Measurements from ENCODE around the gene WFDC2.

The WFDC2 gene

DNA sequence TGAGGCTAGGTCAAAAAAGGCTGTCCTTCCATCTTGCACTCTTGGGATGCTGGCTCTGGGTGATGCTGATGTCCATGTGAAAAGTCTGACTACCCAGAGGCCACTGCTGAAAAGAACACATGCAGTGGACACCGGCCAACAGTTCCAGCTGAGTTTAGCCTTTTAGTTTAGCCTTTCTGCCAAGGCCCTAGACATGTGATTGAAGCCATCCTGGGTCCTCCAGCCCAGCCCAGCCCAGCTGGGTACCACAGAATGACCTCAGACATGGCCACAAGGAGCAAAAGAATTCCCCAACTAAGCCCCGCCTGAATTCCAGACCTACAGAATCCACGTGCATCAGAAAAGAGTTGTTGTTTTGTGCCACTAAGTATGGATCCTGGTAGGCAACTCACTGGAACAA lies 36.2 kb upstream of the WFDC2 start:
- Histone ChIP-seq H4K91ac (ENCODE audit: low read depth, low read length, poor library complexity) (no peak overlapping the region), H4K8ac (ENCODE audit: low read depth, low read length) (no peak overlapping the region), H3K4me2 (ENCODE audit: insufficient read depth, low read length, poor library complexity, severe bottlenecking) (no peak overlapping the region), H3K9me3 (replicated peaks in 1 of 2; ENCODE audit: control insufficient read depth in 2 of 2, insufficient read depth in 1 of 2, low read depth in 1 of 2, low read length in 2 of 2) (no peaks in the 10 kb centered on the region), H3K27ac (replicated peaks; ENCODE audit: low read length) (no peak overlapping the region), H3K4me1 (ENCODE audit: control insufficient read depth in 2 of 2, insufficient read depth in 1 of 2, low read depth in 1 of 2, low read length in 2 of 2) (peaks cover 0 to 1% of the 10 kb centered on the region in 2 donors), H3K23ac (ENCODE audit: low read depth, low read length, poor library complexity) (no peak overlapping the region), H2AK5ac (ENCODE audit: low read depth, low read length) (no peak overlapping the region), H2AFZ (ENCODE audit: low read length) (no peak overlapping the region), H3K4ac (ENCODE audit: low read length) (no peak overlapping the region), H3K14ac (ENCODE audit: low read length) (no peak overlapping the region), H3K4me3 (ENCODE audit: low read length in 2 of 2) (no peak overlapping the region), H2BK12ac (ENCODE audit: low read length) (no peak overlapping the region), H2BK5ac (ENCODE audit: low read length) (no peak overlapping the region), H3K27me3 (ENCODE audit: control insufficient read depth in 3 of 3, insufficient read depth in 3 of 3, low read depth in 1 of 3, low read length in 3 of 3) (no peaks in the 10 kb centered on the region), H2BK15ac (ENCODE audit: low read length) (no peak overlapping the region), H3K9ac (ENCODE audit: low read depth, low read length, poor library complexity) (no peak overlapping the region), H2BK120ac (ENCODE audit: low read depth, low read length) (no peak overlapping the region), H3K79me1 (ENCODE audit: low read depth, low read length) (no peaks in the 10 kb centered on the region), H3K36me3 (replicated peaks in 1 of 2; ENCODE audit: control insufficient read depth in 2 of 2, insufficient read depth in 2 of 2, low read length in 2 of 2) (peaks cover 0 to under 1% of the 10 kb centered on the region in 2 donors), H3K18ac (ENCODE audit: low read length) (no peak overlapping the region)
- no CpG with 5 or more reads among the region's 3 CpGs for WGBS, 2 donors (ENCODE audit: extremely low coverage in 2 of 2, insufficient read length in 2 of 2, insufficient replicate concordance in 1 of 2)
- DNase-seq (ENCODE audit: low spot score): no peak

DNA sequence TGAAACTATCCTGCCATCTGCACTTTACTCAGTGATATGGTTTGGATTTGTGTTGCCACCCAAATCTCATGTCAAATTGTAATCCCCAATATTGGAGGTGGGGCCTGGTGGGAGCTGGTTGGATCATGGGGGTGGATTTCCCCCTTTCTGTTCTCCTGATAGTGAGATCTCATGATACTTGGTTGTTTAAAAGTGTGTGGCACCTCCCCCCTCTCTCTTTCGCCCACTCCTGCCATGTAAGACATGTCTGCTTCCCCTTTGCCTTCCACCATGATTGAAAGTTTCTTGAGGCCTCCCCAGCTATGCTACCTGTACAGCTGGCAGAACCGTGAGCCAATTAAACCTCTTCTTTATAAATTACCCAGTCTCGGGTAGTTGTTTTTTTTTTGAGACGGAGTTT lies 35.6 kb upstream of the WFDC2 start:
- Histone ChIP-seq H2BK12ac (ENCODE audit: low read length) (no peak overlapping the region), H3K18ac (ENCODE audit: low read length) (no peak overlapping the region), H3K79me1 (ENCODE audit: low read depth, low read length) (no peaks in the 10 kb centered on the region), H3K4me2 (ENCODE audit: insufficient read depth, low read length, poor library complexity, severe bottlenecking) (no peak overlapping the region), H2AK5ac (ENCODE audit: low read depth, low read length) (no peak overlapping the region), H4K91ac (ENCODE audit: low read depth, low read length, poor library complexity) (no peak overlapping the region), H3K4me3 (ENCODE audit: low read length in 2 of 2) (no peak overlapping the region), H3K9me3 (replicated peaks in 1 of 2; ENCODE audit: control insufficient read depth in 2 of 2, insufficient read depth in 1 of 2, low read depth in 1 of 2, low read length in 2 of 2) (no peaks in the 10 kb centered on the region), H2BK15ac (ENCODE audit: low read length) (no peak overlapping the region), H2AFZ (ENCODE audit: low read length) (no peak overlapping the region), H2BK120ac (ENCODE audit: low read depth, low read length) (no peak overlapping the region), H3K27ac (replicated peaks; ENCODE audit: low read length) (no peak overlapping the region), H3K9ac (ENCODE audit: low read depth, low read length, poor library complexity) (no peak overlapping the region), H3K4me1 (ENCODE audit: control insufficient read depth in 2 of 2, insufficient read depth in 1 of 2, low read depth in 1 of 2, low read length in 2 of 2) (peaks cover 0 to 1% of the 10 kb centered on the region in 2 donors), H3K23ac (ENCODE audit: low read depth, low read length, poor library complexity) (no peak overlapping the region), H3K4ac (ENCODE audit: low read length) (no peak overlapping the region), H3K27me3 (ENCODE audit: control insufficient read depth in 3 of 3, insufficient read depth in 3 of 3, low read depth in 1 of 3, low read length in 3 of 3) (no peaks in the 10 kb centered on the region), H3K14ac (ENCODE audit: low read length) (no peak overlapping the region), H2BK5ac (ENCODE audit: low read length) (no peak overlapping the region), H4K8ac (ENCODE audit: low read depth, low read length) (no peak overlapping the region), H3K36me3 (replicated peaks in 1 of 2; ENCODE audit: control insufficient read depth in 2 of 2, insufficient read depth in 2 of 2, low read length in 2 of 2) (no peaks in the 10 kb centered on the region)
- no CpG with 5 or more reads among the region's 4 CpGs for WGBS, 2 donors (ENCODE audit: extremely low coverage in 2 of 2, insufficient read length in 2 of 2, insufficient replicate concordance in 1 of 2)
- DNase-seq (ENCODE audit: low spot score): no peak

DNA sequence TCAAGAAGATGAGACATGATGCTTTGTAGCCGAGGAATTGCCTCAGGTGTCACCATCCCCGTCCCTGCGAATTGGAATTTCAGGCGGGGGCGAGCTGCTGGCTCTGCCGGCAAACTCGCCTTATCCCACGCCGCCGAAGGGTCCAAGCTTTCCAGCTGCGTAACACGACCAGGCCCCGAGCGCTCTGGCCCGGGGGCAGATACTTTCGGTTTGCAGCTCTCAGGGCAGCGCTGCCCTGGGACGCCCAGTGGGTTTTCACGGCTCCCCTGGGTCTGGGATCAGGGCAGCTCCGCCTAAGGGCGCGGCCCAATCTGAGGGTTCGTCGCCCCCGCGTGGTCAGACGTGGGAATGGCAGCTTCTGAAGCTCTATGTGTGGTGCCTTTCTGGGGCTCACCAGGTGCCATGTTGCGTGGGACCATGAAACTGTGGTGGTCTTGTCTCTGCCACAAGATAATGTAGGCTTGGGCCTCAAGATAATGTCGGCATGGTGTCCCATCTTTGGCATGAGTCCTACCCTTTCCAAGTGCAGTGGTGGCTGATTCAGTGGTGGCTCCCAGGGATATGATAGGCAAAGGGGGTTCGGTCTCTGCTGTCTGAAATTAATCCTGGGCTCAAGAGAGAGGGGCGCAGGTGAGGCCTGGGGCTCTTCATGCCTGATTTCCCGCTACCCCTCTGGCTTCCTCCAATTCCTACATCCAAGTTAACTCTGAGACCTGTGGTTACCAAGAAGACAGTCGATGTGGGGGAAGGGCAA lies 32.6 kb upstream of the WFDC2 start:
- H2BK15ac ChIP-seq (ENCODE audit: low read length): peak overlapping the region; percentile 9
- H3K9ac ChIP-seq (ENCODE audit: low read depth, low read length, poor library complexity): peak overlapping the region; percentile 24
- H3K23ac ChIP-seq (ENCODE audit: low read depth, low read length, poor library complexity): no peak overlapping the region
- peak overlapping the region; percentile 98 for H3K4me2 ChIP-seq (ENCODE audit: insufficient read depth, low read length, poor library complexity, severe bottlenecking)
- no peaks in the 10 kb centered on the region for H3K9me3 ChIP-seq (replicated peaks in 1 of 2; ENCODE audit: control insufficient read depth in 2 of 2, insufficient read depth in 1 of 2, low read depth in 1 of 2, low read length in 2 of 2)
- no peak overlapping the region for H2BK12ac ChIP-seq (ENCODE audit: low read length)
- peak overlapping the region; percentile 96 for H2AFZ ChIP-seq (ENCODE audit: low read length)
- no peaks in the 10 kb centered on the region for H3K27me3 ChIP-seq (ENCODE audit: control insufficient read depth in 3 of 3, insufficient read depth in 3 of 3, low read depth in 1 of 3, low read length in 3 of 3)
- no peak overlapping the region for H3K4ac ChIP-seq (ENCODE audit: low read length)
- peaks cover 0 to 1% of the 10 kb centered on the region in 2 donors for H3K4me1 ChIP-seq (ENCODE audit: control insufficient read depth in 2 of 2, insufficient read depth in 1 of 2, low read depth in 1 of 2, low read length in 2 of 2)
- no CpG with 5 or more reads among the region's 33 CpGs for WGBS, 2 donors (ENCODE audit: extremely low coverage in 2 of 2, insufficient read length in 2 of 2, insufficient replicate concordance in 1 of 2)
- peak overlapping the region; percentile 42 to 76 for H3K4me3 ChIP-seq (ENCODE audit: low read length in 2 of 2)
- no peaks in the 10 kb centered on the region for H3K36me3 ChIP-seq (replicated peaks in 1 of 2; ENCODE audit: control insufficient read depth in 2 of 2, insufficient read depth in 2 of 2, low read length in 2 of 2)
- H2BK5ac ChIP-seq (ENCODE audit: low read length): no peak overlapping the region
- no peak overlapping the region for H4K8ac ChIP-seq (ENCODE audit: low read depth, low read length)
- no peak overlapping the region for H2BK120ac ChIP-seq (ENCODE audit: low read depth, low read length)
- no peak overlapping the region for H3K27ac ChIP-seq (replicated peaks; ENCODE audit: low read length)
- no peaks in the 10 kb centered on the region for H3K79me1 ChIP-seq (ENCODE audit: low read depth, low read length)
- peak overlapping the region; percentile 69 for H4K91ac ChIP-seq (ENCODE audit: low read depth, low read length, poor library complexity)
- H3K18ac ChIP-seq (ENCODE audit: low read length): peak overlapping the region; percentile 88
- H3K14ac ChIP-seq (ENCODE audit: low read length): no peak overlapping the region
- peak; percentile 80 for DNase-seq (ENCODE audit: low spot score)
- peak overlapping the region; percentile 24 for H2AK5ac ChIP-seq (ENCODE audit: low read depth, low read length)

DNA sequence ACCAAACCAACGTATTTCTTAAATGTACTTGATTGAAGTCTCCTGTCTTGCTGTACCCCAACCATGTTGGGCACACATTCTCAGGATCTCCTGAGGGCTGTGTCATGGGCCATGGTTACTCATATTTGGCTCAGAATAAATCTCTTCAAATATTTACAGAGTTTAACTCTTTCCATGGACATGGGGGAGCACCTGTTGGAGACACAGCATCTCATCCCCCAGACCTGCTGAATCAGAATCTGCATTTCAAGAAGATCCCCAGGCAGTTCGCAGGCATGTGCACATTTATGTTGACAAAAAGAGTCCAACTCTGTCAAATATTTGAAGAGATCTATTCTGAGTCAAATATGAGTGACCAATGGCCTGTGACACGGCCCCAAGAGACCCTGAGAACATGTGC lies 29.1 kb upstream of the WFDC2 start:
- Histone ChIP-seq H2AFZ (ENCODE audit: low read length) (no peak overlapping the region), H2BK5ac (ENCODE audit: low read length) (no peak overlapping the region), H3K4me2 (ENCODE audit: insufficient read depth, low read length, poor library complexity, severe bottlenecking) (no peak overlapping the region), H3K9me3 (replicated peaks in 1 of 2; ENCODE audit: control insufficient read depth in 2 of 2, insufficient read depth in 1 of 2, low read depth in 1 of 2, low read length in 2 of 2) (no peaks in the 10 kb centered on the region), H2BK12ac (ENCODE audit: low read length) (no peak overlapping the region), H3K36me3 (replicated peaks in 1 of 2; ENCODE audit: control insufficient read depth in 2 of 2, insufficient read depth in 2 of 2, low read length in 2 of 2) (no peaks in the 10 kb centered on the region), H4K8ac (ENCODE audit: low read depth, low read length) (no peak overlapping the region), H2BK15ac (ENCODE audit: low read length) (no peak overlapping the region), H3K27me3 (ENCODE audit: control insufficient read depth in 3 of 3, insufficient read depth in 3 of 3, low read depth in 1 of 3, low read length in 3 of 3) (peaks cover 0 to 9% (median 0%) of the 10 kb centered on the region in 3 experiments), H3K23ac (ENCODE audit: low read depth, low read length, poor library complexity) (no peak overlapping the region), H3K27ac (replicated peaks; ENCODE audit: low read length) (no peak overlapping the region), H3K4me3 (ENCODE audit: low read length in 2 of 2) (no peak overlapping the region), H2AK5ac (ENCODE audit: low read depth, low read length) (no peak overlapping the region), H3K79me1 (ENCODE audit: low read depth, low read length) (no peaks in the 10 kb centered on the region), H3K14ac (ENCODE audit: low read length) (no peak overlapping the region), H3K9ac (ENCODE audit: low read depth, low read length, poor library complexity) (no peak overlapping the region), H3K4ac (ENCODE audit: low read length) (no peak overlapping the region), H3K4me1 (ENCODE audit: control insufficient read depth in 2 of 2, insufficient read depth in 1 of 2, low read depth in 1 of 2, low read length in 2 of 2) (peaks cover 0 to 1% of the 10 kb centered on the region in 2 donors), H3K18ac (ENCODE audit: low read length) (no peak overlapping the region), H2BK120ac (ENCODE audit: low read depth, low read length) (no peak overlapping the region), H4K91ac (ENCODE audit: low read depth, low read length, poor library complexity) (no peak overlapping the region)
- no CpG with 5 or more reads among the region's 3 CpGs for WGBS, 2 donors (ENCODE audit: extremely low coverage in 2 of 2, insufficient read length in 2 of 2, insufficient replicate concordance in 1 of 2)
- no peak for DNase-seq (ENCODE audit: low spot score)

Data from neuronal stem cell (in vitro differentiated cells).